GM15510 (cell line): Measurements from ENCODE around the gene EEFSEC.

Experiments used
- POLR2A ChIP-seq: IDR thresholded peaks from 3 replicates; pipeline ENCODE4 v1.6.1; 2011; ENCODE audit warnings: borderline replicate concordance; ENCODE audit not compliant: insufficient read length; ENCODE audit errors: extremely low read depth

Gene EEFSEC

GRCh38 chr3:128318275-128318941 lies 165.1 kb downstream of the EEFSEC start:
- TF ChIP-seq POLR2A, result no peak

- no peak for TF ChIP-seq POLR2A
Observed at GRCh38 chr3:128319107-128319506, 165.8 kb downstream of the EEFSEC start.

GRCh38 chr3:128319741-128320141 lies 166.5 kb downstream of the EEFSEC start:
- no peak for TF ChIP-seq POLR2A

- no peak for TF ChIP-seq POLR2A
Observed at GRCh38 chr3:128320551-128321340, 167.5 kb downstream of the EEFSEC start.

GRCh38 chr3:128321418-128321817 lies 168.1 kb downstream of the EEFSEC start:
- no peak for TF ChIP-seq POLR2A

- no peak for TF ChIP-seq POLR2A
Observed at GRCh38 chr3:128322030-128323022, 169.0 kb downstream of the EEFSEC start.

- no peak for TF ChIP-seq POLR2A
Observed at GRCh38 chr3:128323206-128324081, 170.2 kb downstream of the EEFSEC start.

- TF ChIP-seq POLR2A, result no peak
Observed at GRCh38 chr3:128324911-128325592, 171.8 kb downstream of the EEFSEC start.

- TF ChIP-seq POLR2A, result no peak
Observed at GRCh38 chr3:128326051-128326823, 173.0 kb downstream of the EEFSEC start.

- TF ChIP-seq POLR2A, result no peak
Observed at GRCh38 chr3:128327606-128328031, 174.3 kb downstream of the EEFSEC start.

- TF ChIP-seq POLR2A, result no peak
Observed at GRCh38 chr3:128328546-128329458, 175.5 kb downstream of the EEFSEC start.

- TF ChIP-seq POLR2A, result no peak
Observed at GRCh38 chr3:128329491-128330213, 176.4 kb downstream of the EEFSEC start.
